DMS79 treated with DMSO at 0.1 percent for 48 hours (cell line): ENCODE results near the gene ANKFY1.
A peak's percentile ranks its signal among the peaks of the same experiment; 100 is the strongest.

Experiments
- DNase-seq: peaks from one replicate; lab custom pipeline; 2025; lab: John Stamatoyannopoulos, UW

The ANKFY1 gene

GRCh38 chr17:4263282-4264215, at the start of gene ANKFY1:
Gene ANKFY1, minus strand, starts transcription at chr17:4263979. Its CDS starts 38 bp downstream, at chr17:4263941.
- peak; percentile 95 for DNase-seq

DNA sequence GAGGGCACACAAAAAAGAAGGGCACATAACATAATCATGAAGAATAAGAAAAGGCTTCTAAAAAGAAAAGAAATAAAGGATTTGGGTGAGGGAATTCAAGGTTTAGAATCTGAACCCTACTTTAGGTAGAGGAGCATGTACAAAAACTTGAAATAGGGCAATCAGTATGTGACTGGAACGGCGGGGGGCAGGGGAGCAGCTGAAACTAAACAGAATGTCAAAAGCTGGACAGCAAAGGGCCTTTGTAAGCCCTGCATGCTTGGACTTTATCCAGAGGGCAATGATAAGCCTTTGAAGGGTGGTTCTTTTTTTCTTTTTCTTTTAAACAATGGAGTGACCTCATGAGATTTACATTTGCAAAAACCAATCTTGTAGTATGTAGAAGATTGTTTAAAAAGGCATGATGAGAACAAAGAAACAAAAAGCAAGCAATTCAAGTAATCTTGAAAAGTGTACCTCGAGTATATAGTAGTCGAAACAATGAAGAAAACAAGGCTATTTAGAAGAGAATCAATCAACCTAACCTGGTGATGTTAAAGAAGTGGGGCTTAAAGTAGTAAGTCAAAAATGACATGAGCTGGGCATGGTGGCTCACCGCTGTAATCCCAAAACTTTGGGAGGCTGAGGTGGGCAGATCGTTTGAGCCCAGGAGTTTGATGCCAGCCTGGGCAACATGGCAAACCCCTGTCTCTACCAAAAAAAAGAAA, 46.7 kb upstream of the ANKFY1 start:
- no peak for DNase-seq

- no peak for DNase-seq
These were observed 46.1 kb upstream of the ANKFY1 start for GRCh38 chr17:4309897-4310296.

GRCh38 chr17:4307179-4307930, 43.6 kb upstream of the ANKFY1 start:
- no peak for DNase-seq

GRCh38 chr17:4305224-4305623, 41.4 kb upstream of the ANKFY1 start:
- no peak for DNase-seq

DNA sequence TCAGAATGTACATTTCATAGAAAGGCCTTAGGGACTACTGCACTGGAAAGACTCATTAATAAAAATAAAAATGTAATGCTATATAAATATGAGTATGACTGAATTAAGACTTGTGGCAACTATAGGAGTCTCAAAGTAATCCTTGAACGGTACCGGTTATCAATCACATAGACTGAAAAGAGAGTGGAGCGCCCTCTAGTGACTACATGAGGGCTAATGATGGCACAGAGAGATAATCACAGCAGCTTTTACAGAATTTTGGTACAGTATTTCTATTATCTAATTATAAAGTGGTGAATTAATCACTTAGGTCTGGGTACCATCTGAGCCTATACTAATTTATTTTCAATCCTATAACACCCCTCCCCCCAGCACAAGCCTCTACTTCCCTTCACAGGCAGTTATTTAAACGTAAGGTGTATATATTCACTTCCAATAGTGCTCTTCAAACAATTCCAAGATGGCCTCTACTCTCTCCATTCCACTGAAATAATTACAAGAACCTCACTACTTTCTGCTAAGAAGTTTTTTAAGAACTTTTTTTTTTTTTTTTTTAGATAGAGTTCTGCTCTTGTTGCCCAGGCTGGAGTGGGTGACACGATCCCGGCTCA, 40.7 kb upstream of the ANKFY1 start:
- DNase-seq, result peak; percentile 41

- no peak for DNase-seq
These were observed 37.3 kb upstream of the ANKFY1 start for GRCh38 chr17:4301066-4301465.

DNA sequence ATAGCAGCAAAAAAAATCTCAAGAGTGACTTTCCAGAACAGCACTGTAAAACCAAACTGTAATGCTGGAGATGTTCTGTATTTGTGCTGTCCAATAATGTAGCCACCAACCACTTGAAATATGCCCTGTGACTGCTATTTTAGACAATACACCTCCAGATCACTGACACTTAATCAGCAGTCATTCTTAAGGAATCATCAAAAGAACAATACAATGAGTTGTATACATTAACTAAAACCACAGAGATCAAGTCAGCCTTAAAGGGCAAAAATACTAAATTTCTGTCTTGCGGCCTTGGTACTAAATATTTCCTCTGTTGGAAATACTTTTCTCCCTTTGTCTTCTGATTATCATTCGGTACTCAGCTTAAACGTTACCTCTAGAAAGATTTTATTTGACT, 33.6 kb upstream of the ANKFY1 start:
- no peak for DNase-seq

GRCh38 chr17:4295686-4296085, 31.9 kb upstream of the ANKFY1 start:
- DNase-seq, result no peak

DNA sequence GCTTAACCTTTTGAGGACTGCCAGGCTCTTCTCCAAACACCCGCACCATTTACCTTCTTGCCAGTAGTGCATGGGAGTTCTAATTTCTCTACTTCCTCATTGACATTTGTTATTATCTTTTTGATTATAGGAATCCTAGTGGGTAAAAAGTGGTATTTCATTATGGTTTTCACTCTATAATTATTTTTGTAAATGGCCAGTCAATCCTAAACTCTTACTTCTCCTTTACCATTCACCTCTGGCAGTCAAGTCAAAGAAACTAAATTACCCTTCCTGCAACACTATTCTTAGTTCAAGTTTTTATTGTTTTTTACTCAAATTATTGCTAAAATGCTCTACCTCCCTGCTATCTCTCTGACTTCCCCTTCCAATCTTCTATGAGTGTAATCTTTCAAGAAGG, 29.8 kb upstream of the ANKFY1 start:
- no peak for DNase-seq

DNA sequence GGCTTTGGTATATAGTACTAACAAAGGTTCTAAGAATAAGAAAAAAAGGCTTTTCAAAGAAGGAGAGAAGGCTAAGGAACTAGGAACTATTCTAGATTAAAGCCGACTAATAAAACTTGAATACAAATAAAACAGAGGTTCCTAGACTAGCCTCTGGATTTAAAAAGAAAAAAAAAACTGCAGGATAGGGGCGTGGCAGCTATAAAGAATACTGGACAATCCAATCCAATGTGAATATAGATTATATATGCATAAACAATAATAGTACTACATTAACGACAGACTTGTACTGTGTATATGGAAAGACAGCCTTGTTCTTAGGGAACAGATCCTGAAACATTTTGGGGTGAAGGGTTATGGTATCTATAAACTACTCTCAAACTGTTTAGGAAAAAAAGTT, 23.9 kb upstream of the ANKFY1 start:
- no peak for DNase-seq

GRCh38 chr17:4276514-4276913, 12.7 kb upstream of the ANKFY1 start:
- no peak for DNase-seq

- no peak for DNase-seq
These were observed 9.2 kb upstream of the ANKFY1 start for GRCh38 chr17:4272972-4273368.

GRCh38 chr17:4272213-4272971, 8.6 kb upstream of the ANKFY1 start:
- no peak for DNase-seq

GRCh38 chr17:4270736-4271135, 7.0 kb upstream of the ANKFY1 start:
- no peak for DNase-seq

- no peak for DNase-seq
These were observed 6.1 kb upstream of the ANKFY1 start for GRCh38 chr17:4269915-4270314.

- DNase-seq, result no peak
These were observed 3.6 kb upstream of the ANKFY1 start for GRCh38 chr17:4267402-4267801.

DNA sequence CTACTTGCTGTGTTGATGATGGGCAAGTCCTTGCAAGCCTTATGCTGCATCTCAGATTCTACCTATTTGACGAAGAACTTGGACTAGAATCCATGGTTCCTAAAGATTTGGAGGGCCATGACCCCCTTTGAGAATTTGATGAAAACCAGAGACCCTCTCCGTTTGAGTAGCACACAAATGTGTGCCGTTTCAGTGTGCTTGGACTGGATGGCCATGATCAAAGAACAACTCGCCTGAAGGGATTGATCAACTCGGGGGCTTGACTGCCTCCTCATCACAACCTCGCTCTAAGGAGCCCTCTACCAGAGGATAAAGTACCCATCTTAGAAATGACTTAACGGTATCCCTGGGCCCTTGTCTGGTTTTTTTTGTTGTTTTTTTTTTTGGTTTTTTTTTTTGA, 2.8 kb upstream of the ANKFY1 start:
- no peak for DNase-seq

DNA sequence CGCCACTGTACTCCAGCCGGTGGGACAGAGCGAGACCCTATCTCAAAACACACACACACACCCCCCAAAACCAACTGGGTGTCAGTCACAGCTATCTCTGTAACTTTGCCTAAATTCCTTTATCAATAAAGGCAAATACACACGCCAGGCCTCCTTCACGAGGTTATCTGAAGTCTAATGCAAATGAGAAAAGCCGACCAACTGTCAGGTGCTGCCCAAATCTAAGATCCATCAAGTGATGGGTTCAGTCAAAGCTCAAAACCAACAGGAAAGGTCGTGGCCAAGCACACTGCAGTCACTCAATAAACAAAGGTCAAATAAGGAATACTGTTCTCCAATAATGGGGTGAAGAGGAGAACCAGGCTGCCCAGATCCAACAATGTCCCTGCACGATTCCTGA, 1.1 kb downstream of the ANKFY1 start:
- peak; percentile 36 for DNase-seq

GRCh38 chr17:4261452-4261851, 2.3 kb downstream of the ANKFY1 start:
- no peak for DNase-seq

- DNase-seq, result no peak
These were observed 4.9 kb downstream of the ANKFY1 start for GRCh38 chr17:4258867-4259266.
